HG02798 (cell line): ENCODE measurements around the gene STARD10.

Experiments
- ATAC-seq: cut with Tn5 transposase; IDR thresholded peaks from one replicate; pipeline ENCODE4 v1.9.1; 2021; ENCODE audit warnings: mild to moderate bottlenecking; ENCODE audit not compliant: unreplicated experiment, poor library complexity

The STARD10 gene

DNA sequence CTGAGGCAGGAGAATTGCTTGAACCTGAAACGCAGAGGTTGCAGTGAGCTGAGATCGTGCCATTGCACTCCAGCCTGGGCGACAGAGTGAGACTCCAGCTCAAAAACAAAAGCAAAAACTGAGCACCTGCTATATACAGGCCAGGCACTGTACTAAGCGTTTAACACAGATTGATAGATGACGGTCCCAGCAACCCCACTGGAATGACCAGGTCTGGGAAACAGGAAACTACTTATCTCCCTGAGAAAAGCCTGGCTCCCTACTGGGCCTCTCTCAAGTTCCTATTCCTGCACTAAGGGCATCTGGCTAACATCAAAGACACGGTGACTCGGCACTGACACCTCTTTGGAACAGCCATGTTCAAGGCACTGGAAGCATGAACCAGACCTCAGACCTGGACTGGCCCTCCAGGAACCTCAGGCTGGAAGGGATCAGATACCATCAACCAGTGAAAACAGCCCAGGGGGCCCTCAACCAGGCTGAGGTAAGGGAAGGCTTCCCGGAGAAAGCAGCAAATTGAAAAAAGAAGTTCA is 58.3 kb downstream of the STARD10 start:
- ATAC-seq: no peak

- ATAC-seq: no peak
Measured at GRCh38 chr11:72732329-72732728, 61.5 kb downstream of the STARD10 start.

GRCh38 chr11:72730737-72731136 is 63.1 kb downstream of the STARD10 start:
- no peak for ATAC-seq

DNA sequence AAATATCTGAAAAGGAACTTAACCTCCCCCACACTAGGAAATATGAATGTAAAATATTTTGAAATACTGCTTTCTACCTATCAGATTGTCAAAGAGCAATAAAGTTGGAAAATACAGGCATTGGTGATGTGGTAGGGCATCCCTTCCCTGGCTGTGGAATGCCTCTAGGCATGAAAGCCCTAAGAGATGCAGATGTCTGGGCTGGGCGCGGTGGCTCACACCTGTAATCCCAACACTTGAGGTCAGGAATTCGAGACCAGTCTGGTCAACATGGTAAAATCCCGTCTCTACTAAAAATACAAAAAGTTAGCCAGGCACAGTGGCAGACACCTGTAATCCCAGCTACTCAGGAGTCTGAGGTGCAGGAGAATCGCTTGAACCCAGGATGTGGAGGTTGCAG is 63.6 kb downstream of the STARD10 start:
- no peak for ATAC-seq

- no peak for ATAC-seq
Measured at GRCh38 chr11:72727521-72727920, 66.3 kb downstream of the STARD10 start.

DNA sequence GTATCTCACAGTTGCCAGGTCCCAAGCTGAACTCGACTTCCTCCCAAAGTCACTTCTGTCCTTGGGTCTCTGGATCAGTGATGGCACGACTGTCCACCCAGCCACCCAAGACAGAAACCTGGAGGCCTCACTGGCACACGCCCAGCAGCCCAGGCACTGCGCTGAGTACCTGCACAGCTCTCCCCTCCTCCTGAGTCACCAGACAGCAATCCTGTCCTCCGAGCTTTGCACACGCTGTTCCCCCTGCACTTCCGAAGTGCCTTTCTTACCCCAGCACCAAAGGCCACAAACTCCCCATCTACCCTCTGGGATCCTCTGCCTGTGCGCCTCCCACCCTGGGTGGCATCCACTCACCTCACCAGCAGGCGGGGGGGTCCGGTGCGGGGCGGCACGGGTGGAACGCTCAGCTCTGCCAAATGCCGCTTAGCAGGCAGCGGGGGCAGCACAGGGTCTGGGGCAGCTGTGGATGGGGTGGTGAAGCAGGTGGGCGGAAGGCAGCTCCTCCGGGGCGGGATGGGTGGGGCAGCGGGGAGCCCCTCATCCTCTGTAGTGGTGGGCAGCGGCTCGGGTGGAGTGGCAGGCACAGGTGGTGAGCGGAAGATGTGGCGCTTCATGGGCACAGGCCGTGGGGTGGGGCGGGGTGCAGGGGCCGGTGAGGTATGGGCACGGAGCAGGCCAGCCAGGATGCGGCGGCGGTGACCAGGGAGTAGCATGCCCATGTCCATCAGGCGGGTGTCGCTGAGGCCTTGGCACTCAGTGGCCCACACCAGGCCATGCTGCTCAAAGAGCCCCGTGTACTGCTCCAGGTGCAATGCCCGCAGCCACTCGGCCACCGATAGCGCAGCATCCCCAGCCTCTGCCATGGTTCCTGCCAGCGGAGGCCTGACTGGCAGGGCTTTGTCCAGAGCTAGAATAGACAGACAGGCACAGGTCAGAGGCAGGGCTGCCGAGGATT is 67.3 kb downstream of the STARD10 start:
- no peak for ATAC-seq

DNA sequence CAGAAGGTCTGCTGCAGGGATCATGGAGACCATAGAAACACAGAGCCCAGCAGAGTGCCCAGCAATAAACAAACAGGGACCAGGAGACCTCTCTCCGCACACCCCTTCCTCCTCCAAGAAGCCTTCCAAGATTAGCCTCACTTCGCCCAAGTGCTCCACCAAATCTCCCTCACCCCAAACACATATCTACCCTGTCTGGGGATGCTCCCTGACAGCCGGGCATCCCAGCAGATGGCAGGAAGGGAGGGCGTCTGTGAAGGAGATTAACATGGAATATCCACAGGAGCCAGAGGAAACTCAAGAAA is 68.2 kb downstream of the STARD10 start:
- ATAC-seq: no peak

- ATAC-seq: no peak
Measured at GRCh38 chr11:72724851-72725723, 68.8 kb downstream of the STARD10 start.

DNA sequence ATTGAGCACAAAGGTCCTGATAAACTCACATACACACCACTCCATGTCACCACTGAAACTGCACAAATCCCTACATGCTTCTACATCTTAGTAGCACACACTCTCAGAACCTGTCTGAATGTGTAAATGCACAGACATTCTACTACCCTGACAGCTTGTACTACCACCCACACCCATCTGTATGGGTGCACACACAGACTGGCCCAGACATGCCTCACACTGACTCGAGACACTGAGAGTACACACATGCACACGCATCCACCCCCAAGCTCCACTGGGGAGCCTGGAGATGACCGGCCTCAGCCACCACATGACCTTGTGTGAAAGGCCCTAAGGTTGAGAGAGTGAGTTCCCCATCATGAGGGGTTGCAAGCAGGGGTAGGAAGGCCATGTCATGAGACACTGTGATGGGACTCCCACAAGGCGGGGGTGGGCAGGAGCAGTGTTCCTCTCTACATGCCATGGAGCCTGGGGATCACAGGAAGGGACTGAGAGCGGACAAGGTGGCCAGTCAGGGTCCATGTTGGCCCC is 69.8 kb downstream of the STARD10 start:
- ATAC-seq: no peak

GRCh38 chr11:72723508-72723907 is 70.3 kb downstream of the STARD10 start:
- ATAC-seq: no peak

- ATAC-seq: peak; percentile 75
Measured at GRCh38 chr11:72722050-72722748, 71.6 kb downstream of the STARD10 start.

- no peak for ATAC-seq
Measured at GRCh38 chr11:72721689-72722049, 72.2 kb downstream of the STARD10 start.

GRCh38 chr11:72721276-72721675 is 72.6 kb downstream of the STARD10 start:
- no peak for ATAC-seq

- ATAC-seq: no peak
Measured at GRCh38 chr11:72720784-72721183, 73.1 kb downstream of the STARD10 start.

DNA sequence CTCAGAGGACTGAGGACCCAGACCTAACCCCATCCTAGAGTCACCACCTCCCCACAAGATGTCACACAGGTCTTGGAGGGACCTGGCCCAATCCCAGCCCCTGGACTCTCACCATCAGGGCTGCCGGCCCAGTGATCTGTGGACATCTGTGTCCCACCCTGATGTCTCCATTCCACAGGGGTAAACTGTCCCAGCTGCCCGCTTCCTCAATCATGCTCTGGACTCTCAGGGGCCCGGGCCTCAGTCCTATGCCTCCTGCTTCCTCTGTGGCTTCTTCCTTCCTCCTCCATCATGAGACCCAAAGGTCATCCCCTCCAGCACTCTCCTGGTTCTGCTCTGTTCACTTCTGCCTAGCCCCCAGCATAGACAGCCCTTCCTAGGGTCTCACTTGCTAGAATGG is 73.8 kb downstream of the STARD10 start:
- no peak for ATAC-seq

DNA sequence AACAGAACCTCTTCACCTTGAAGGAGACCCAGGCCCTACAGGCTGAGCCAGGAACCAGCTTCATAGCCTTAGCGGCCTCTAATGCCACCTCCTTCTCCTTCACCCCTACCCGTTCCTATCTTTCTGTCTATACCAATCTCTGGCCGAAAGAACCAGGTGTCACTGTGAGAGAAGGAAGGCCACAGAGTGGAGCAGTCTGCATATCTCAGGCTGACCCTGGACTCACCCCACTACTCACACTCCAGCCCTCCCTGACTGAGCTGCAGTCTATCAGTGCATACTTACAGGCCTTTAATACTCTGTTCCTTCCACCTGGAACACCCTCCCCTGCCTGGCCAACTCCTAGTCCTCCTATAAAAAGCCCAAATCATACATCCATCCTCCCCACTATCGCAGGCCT is 74.3 kb downstream of the STARD10 start:
- no peak for ATAC-seq

DNA sequence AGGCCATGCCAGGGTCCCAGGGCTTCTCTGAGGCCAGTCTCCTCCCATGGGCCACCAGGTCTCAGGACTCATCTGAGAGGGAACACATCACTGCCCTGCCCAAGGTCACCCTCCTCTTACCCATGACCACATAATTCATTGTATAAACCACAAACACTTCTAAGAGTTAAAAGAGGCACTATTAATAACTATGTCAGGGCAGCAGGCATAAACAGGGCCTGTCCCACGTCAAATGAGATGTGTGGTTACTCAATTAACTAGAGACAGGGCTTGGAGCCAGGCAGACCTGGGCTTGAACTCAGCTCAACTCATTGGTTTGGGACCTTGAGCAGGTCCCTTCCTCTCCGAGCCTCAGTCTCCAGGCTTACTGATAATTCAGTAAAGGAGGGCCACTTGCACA is 74.7 kb downstream of the STARD10 start:
- ATAC-seq: no peak

GRCh38 chr11:72718101-72718501 is 75.7 kb downstream of the STARD10 start:
- no peak for ATAC-seq

DNA sequence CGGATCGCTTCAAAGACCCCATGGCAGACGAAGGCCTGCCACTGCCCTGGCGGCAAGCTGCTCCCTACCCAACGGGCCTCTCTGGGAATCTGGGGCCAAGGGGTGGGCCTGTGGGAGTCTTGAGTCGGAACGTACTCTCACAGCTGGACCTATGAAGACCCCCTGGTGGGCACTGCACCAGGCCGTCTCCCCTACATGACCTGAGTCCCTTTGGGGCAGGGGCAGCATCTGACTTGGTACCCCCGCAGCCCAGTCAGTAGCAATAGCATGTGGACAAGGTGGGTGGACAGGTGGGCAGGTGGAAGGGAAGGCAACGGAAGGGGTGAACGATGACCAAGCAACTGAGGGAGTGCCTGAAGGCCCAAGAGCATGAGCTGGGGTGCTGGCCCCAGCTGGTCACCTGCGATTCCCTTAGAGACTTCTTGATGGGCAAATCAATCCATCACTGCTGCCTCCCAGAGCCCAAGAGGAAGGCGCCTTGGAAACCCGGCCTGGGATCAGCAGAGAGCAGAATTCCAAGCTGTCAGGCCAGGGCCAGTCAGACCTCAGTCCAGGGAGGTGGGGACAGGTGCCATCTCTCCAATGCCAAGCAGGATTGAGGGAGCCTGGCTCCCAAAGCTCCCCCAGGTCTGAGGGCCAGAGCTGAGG is 76.9 kb downstream of the STARD10 start:
- ATAC-seq: no peak

DNA sequence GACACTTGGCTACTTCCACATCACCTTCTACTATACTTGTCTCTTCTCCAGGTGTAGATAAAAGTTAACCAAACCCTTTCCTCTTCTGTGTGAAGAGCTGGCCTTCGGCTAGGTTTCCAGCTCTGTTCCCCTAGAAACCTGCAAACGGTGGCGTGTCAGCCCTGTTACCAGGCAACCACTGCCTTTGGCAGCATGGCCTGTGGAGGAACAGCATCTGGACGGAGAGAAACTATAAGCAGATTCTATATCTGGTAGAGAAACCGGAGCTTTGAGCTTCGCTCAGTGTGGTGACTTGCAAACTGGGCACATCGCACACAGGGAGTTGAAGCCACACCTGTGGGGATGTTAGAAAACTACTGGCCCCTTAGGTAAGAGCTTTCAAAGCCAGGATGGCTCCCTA is 77.6 kb downstream of the STARD10 start:
- no peak for ATAC-seq
